DMS79 (cell line): ENCODE measurements around the gene YIPF3.

Source experiments
- DNase-seq: peaks from one replicate; lab custom pipeline; 2025; lab: John Stamatoyannopoulos, UW

YIPF3 gene

DNA sequence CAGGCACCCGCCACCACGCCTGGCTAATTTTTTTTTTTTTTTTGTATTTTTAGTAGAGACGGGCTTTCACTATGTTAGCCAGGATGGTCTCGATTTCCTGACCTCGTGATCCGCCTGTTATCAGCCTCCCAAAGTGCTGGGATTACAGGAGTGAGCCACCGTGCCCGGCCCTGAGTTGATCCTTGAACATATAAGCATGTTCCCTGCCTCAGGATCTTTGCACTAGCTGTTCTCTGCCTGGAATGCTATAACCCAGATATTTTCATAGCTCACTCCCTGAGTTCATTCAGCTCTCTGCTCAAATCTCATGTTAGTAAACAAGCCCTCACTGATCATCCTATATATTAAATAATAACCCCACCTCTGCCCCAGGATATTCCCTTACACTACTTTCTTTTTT, 52.4 kb downstream of the YIPF3 start:
- no peak for DNase-seq

GRCh38 chr6:43461936-43462335, 54.8 kb downstream of the YIPF3 start:
- no peak for DNase-seq
